Ovary (tissue), 9 donors: ENCODE results near the gene ST7. TPM values are rescaled to one million over a fixed set of nuclear protein-coding genes. Genes with fewer than 3 reads are reported as not detected.

Source experiments
- DNase-seq, 5 donors: peaks; one replicate each; pipeline ENCODE4 v3.0.0-alpha.2; 2019 to 2020
- H3K27ac ChIP-seq, 2 donors: fragments of 200-600 bp; one replicate each; pipeline versions ENCODE4 v1.5.1 to v1.8.0; 2019 to 2022
- H3K27me3 ChIP-seq: fragments of 200-600 bp; one replicate; pipeline ENCODE4 v1.8.0; 2022
- H3K36me3 ChIP-seq: fragments of 200-600 bp; sonication (generic); one replicate; pipeline ENCODE4 v1.5.1; 2019
- H3K4me1 ChIP-seq: one replicate; pipeline ENCODE4 v1.8.1; 2013; ENCODE audit warnings: mild to moderate bottlenecking, moderate library complexity; ENCODE audit not compliant: insufficient read depth
- H3K4me3 ChIP-seq: fragments of 200-600 bp; sonication (generic); one replicate; pipeline ENCODE4 v1.5.1; 2017
- H3K9me3 ChIP-seq, 2 donors: fragments of 200-600 bp in 1 of 2; sonication (generic) in 1 of 2; one replicate each; pipeline versions ENCODE4 v1.5.1 to v1.8.1; 2013 to 2019; ENCODE audit warnings: mild to moderate bottlenecking in 1 of 2, moderate library complexity in 1 of 2
- EP300 ChIP-seq: sonication (generic); formaldehyde crosslinking; IDR thresholded peaks from one replicate; pipeline ENCODE4 v1.6.1; 2017; ENCODE audit warnings: antibody characterized with exemption
- POLR2A ChIP-seq: fragments of 450-650 bp; IDR thresholded peaks from one replicate; pipeline ENCODE4 v1.6.1; 2017; ENCODE audit warnings: antibody characterized with exemption, mild to moderate bottlenecking, moderate library complexity
- WGBS, 3 donors: extraction: QIAGEN DNeasy Blood & Tissue Kit in 1 of 3; methylation state at CpG; one replicate each; pipeline versions ENCODE4 v1.1.5 to v1.1.7; 2013 to 2017; 5-methylcytosine and 5-hydroxymethylcytosine counted together
- intact Hi-C, 4 donors: fragments of 100-400 bp; cut with DNase I; formaldehyde crosslinking; loops; one replicate each; pipeline versions ENCODE4 v1.11.0 to v1.15.1; 2022 to 2023
- polyA plus RNA-seq, 2 donors: library from polyadenylated mRNA; stranded (reverse); fragments of 200-250 nt in 1 of 2; fragments of 350-450 nt in 1 of 2; fragmentation: Illumina TruSeq in 1 of 2; extraction: RNeasy Lipid Tissue Mini Kit (QIAGEN cat#74804) in 1 of 2; gene quantifications; one replicate each; pipeline ENCODE4 v1.2.3, GENCODE V29; 2013 to 2014
- total RNA-seq, 7 donors: library from RNA; depleted of rRNA in 2 of 7; stranded (reverse); fragments of >200 nt in 2 of 7; fragmentation: NEBNext Ultra II Directional in 3 of 7; extraction: Animal tissue kit (Norgen Biotek cat#: 25700) in 3 of 7; gene quantifications; one replicate each; pipeline versions ENCODE4 v1.1.0 to v1.2.4, GENCODE V29; 2016 to 2023
- TF ChIP-seq, protein P1 (sequence below), 3 donors: fragments of 450-650 bp in 2 of 3; fragments of 200-600 bp in 1 of 3; IDR thresholded peaks; one replicate each; pipeline versions ENCODE4 v1.5.1 to v1.8.0; 2016 to 2022; ENCODE audit warnings: antibody characterized with exemption in 3 of 3, mild to moderate bottlenecking in 1 of 3
- donor health status: DM: no; HTN: no; CAD: no; lungs with moderate emphysema.
- donor health status: DM: no; HTN: no; CAD: no.
- donor health status: Bipolar disorder and iron deficiency.
- donor health status: DM: yes; HTN: yes; CAD: no.
- donor health status: DM: no; HTN: no; CAD: no.
- donor health status: DM: yes; HTN: yes; CAD: no.

ST7 gene
- total and polyA plus RNA-seq, 9 donors: 14.1 to 37.7 (median 18.8) TPM

GRCh38 chr7:117094457-117094856 lies 141.2 kb downstream of the ST7 start:
- Histone ChIP-seq H3K27ac (no peak overlapping the region), H3K4me1 (peaks cover 3% of the 10 kb centered on the region), H3K27me3 (no peaks in the 10 kb centered on the region), H3K4me3 (no peak overlapping the region), H3K9me3 (no peaks in the 10 kb centered on the region), H3K36me3 (no peaks in the 10 kb centered on the region)
- TF ChIP-seq EP300 (no peak), POLR2A (no peak)
- TF ChIP-seq, protein P1, sequence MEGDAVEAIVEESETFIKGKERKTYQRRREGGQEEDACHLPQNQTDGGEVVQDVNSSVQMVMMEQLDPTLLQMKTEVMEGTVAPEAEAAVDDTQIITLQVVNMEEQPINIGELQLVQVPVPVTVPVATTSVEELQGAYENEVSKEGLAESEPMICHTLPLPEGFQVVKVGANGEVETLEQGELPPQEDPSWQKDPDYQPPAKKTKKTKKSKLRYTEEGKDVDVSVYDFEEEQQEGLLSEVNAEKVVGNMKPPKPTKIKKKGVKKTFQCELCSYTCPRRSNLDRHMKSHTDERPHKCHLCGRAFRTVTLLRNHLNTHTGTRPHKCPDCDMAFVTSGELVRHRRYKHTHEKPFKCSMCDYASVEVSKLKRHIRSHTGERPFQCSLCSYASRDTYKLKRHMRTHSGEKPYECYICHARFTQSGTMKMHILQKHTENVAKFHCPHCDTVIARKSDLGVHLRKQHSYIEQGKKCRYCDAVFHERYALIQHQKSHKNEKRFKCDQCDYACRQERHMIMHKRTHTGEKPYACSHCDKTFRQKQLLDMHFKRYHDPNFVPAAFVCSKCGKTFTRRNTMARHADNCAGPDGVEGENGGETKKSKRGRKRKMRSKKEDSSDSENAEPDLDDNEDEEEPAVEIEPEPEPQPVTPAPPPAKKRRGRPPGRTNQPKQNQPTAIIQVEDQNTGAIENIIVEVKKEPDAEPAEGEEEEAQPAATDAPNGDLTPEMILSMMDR (IDR thresholded peaks at IDR 0.05): no peak
- no peak for DNase-seq
- intact Hi-C loops: no loop called here
- 91 to 95% (median 92%) methylated on average over 3 of the region's 3 CpGs for WGBS, 3 donors

GRCh38 chr7:117095055-117095454 lies 141.8 kb downstream of the ST7 start:
- Histone ChIP-seq H3K27ac (no peak overlapping the region), H3K4me3 (no peak overlapping the region), H3K9me3 (no peaks in the 10 kb centered on the region), H3K36me3 (no peaks in the 10 kb centered on the region), H3K4me1 (peaks cover 3% of the 10 kb centered on the region), H3K27me3 (no peaks in the 10 kb centered on the region)
- intact Hi-C loops: no loop called here
- TF ChIP-seq POLR2A (no peak), EP300 (no peak)
- TF ChIP-seq, protein P1 (IDR thresholded peaks at IDR 0.05): no peak
- WGBS, 3 donors: 93 to 97% (median 93%) methylated on average over 5 of the region's 5 CpGs
- DNase-seq: no peak

- DNase-seq: no peak
- TF ChIP-seq POLR2A: no peak
- no peak for TF ChIP-seq EP300
- TF ChIP-seq, protein P1 (IDR thresholded peaks at IDR 0.05): no peak
- Histone ChIP-seq H3K27ac (no peak overlapping the region), H3K4me3 (no peak overlapping the region), H3K4me1 (peaks cover 3% of the 10 kb centered on the region), H3K36me3 (no peaks in the 10 kb centered on the region), H3K27me3 (no peaks in the 10 kb centered on the region), H3K9me3 (no peaks in the 10 kb centered on the region)
- intact Hi-C loops: no loop called here
- 77 to 81% (median 79%) methylated on average over 4 of the region's 4 CpGs for WGBS, 3 donors
Observed at GRCh38 chr7:117096330-117096729, 143.0 kb downstream of the ST7 start.

DNA sequence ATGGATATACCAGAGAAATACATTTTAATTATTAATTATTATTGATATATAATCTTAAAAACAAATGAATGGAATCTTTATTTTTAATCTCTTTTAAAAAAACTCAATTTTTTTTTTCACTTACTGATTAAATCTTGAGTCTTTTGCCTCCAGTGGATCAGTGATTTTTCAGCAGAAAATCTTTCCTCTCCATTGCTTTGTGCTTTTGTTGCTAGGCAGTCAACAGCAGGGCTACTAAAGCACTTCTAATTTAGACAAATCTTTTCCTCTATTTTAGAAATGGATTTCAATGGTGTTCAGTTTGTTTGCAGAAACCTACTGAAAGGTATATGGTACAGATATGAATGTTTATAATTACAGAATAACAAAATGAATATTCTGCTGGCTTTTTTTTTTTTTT lies 143.6 kb downstream of the ST7 start:
- H3K27me3 ChIP-seq: no peaks in the 10 kb centered on the region
- no peak overlapping the region for H3K27ac ChIP-seq
- intact Hi-C loops: no loop called here
- no peaks in the 10 kb centered on the region for H3K36me3 ChIP-seq
- no peaks in the 10 kb centered on the region for H3K9me3 ChIP-seq
- H3K4me3 ChIP-seq: no peak overlapping the region
- peaks cover 3% of the 10 kb centered on the region for H3K4me1 ChIP-seq
- no peak for DNase-seq
- no peak for TF ChIP-seq EP300

GRCh38 chr7:117097860-117098259 lies 144.6 kb downstream of the ST7 start:
- no peak for TF ChIP-seq POLR2A
- no peak for TF ChIP-seq EP300
- TF ChIP-seq, protein P1 (IDR thresholded peaks at IDR 0.05): no peak
- Histone ChIP-seq H3K9me3 (no peaks in the 10 kb centered on the region), H3K27me3 (no peaks in the 10 kb centered on the region), H3K36me3 (no peaks in the 10 kb centered on the region), H3K4me3 (no peak overlapping the region), H3K27ac (no peak overlapping the region), H3K4me1 (peaks cover 3% of the 10 kb centered on the region)
- intact Hi-C loops: no loop called here
- DNase-seq: no peak
- WGBS, 3 donors: 96 to 98% (median 97%) methylated on average over 5 of the region's 5 CpGs
